Ishikawa (cell line): ENCODE results near the gene GTF2IRD1.

Experiments
- EGR1 ChIP-seq: IDR thresholded peaks from 2 replicates; pipeline ENCODE4 v1.6.1; 2012
- RAD21 ChIP-seq: IDR thresholded peaks from 2 replicates; pipeline ENCODE4 v1.6.1; 2012; ENCODE audit warnings: low read depth
- YY1 ChIP-seq: IDR thresholded peaks from 2 replicates; pipeline ENCODE4 v1.6.1; 2012; ENCODE audit warnings: low read depth
- TF ChIP-seq, protein P1 (sequence below): IDR thresholded peaks from 2 replicates; pipeline ENCODE4 v1.6.1; 2012; ENCODE audit warnings: low read depth, mild to moderate bottlenecking

DNA sequence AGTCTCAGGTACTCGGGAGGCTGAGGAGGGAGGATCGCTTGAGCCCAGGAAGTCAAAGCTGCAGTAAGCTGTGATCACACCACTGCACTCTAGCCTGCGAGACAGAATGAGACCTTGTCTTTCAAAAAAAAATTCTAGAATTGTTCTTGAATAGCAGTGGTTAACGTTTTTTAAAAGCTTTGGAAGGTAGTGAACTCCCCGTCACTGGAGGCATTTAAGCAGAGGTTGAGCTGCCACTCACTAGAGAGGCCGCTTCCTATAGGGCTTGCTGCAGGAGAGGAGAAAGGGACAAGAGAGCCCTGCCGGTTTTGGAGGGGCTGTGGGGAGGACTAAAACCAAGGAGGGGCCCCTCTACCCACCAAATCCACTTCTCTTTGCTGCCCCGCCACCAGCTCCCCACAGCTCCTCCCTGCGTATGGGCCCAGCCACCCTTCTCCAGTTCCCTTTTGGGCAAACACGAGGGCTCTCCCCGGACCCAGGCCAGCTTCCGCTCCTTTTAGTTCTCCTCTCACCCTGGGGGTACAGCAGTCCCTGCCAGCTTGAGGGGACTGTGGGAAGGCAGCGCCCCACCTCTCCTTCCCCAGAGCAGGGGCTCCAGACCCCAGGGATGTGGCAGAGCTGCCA is 116.9 kb downstream of the GTF2IRD1 start:
- TF ChIP-seq, protein P1, sequence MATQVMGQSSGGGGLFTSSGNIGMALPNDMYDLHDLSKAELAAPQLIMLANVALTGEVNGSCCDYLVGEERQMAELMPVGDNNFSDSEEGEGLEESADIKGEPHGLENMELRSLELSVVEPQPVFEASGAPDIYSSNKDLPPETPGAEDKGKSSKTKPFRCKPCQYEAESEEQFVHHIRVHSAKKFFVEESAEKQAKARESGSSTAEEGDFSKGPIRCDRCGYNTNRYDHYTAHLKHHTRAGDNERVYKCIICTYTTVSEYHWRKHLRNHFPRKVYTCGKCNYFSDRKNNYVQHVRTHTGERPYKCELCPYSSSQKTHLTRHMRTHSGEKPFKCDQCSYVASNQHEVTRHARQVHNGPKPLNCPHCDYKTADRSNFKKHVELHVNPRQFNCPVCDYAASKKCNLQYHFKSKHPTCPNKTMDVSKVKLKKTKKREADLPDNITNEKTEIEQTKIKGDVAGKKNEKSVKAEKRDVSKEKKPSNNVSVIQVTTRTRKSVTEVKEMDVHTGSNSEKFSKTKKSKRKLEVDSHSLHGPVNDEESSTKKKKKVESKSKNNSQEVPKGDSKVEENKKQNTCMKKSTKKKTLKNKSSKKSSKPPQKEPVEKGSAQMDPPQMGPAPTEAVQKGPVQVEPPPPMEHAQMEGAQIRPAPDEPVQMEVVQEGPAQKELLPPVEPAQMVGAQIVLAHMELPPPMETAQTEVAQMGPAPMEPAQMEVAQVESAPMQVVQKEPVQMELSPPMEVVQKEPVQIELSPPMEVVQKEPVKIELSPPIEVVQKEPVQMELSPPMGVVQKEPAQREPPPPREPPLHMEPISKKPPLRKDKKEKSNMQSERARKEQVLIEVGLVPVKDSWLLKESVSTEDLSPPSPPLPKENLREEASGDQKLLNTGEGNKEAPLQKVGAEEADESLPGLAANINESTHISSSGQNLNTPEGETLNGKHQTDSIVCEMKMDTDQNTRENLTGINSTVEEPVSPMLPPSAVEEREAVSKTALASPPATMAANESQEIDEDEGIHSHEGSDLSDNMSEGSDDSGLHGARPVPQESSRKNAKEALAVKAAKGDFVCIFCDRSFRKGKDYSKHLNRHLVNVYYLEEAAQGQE, result no peak
- TF ChIP-seq YY1 (no peak), RAD21 (no peak), EGR1 (no peak)
